Hepatocyte (in vitro differentiated cells): Measurements from ENCODE around the gene GALNT13.

ENCODE experiments used
- CTCF ChIP-seq: fragments of 200-600 bp; sonication (generic); IDR thresholded peaks from 2 replicates; pipeline ENCODE4 v1.5.1; 2016; ENCODE audit warnings: antibody characterized with exemption, mild to moderate bottlenecking; ENCODE audit not compliant: poor library complexity
- EZH2 ChIP-seq: fragments of 200-600 bp; sonication (generic); IDR thresholded peaks from 2 replicates; pipeline ENCODE4 v1.6.1; 2016; ENCODE audit warnings: antibody characterized with exemption, mild to moderate bottlenecking, borderline replicate concordance

- TF ChIP-seq EZH2 (no peak), CTCF (no peak)
These were observed 391.5 kb downstream of the GALNT13 start for GRCh38 chr2:154263206-154263605.
